HEK293 (cell line): ENCODE measurements around the gene CFAP97.

Experiments used
- CTCF ChIA-PET: fragments of 350-600 bp; formaldehyde crosslinking; extraction: SDS; loops from one replicate; lab custom pipeline; 2021; ENCODE audit warnings: antibody characterized with exemption; lab: Yijun Ruan, JAX
- POLR2A ChIA-PET: fragments of 300-600 bp; formaldehyde crosslinking; extraction: SDS; loops from one replicate; lab custom pipeline; 2020; ENCODE audit warnings: antibody characterized with exemption, inconsistent platforms; lab: Yijun Ruan, JAX
- H3K27ac ChIP-seq: fragments of 200-500 bp; sonication (Bioruptor generic); 2 replicates; pipeline ENCODE4 v1.5.1; 2014; ENCODE audit warnings: low read depth, low read length, control low read depth, inconsistent platforms; ENCODE audit errors: extremely low read depth
- H3K36me3 ChIP-seq, 2 experiments: fragments of 200-500 bp in 1 of 2; sonication (Bioruptor generic) in 1 of 2; 1 replicate in 1 of 2; 2 replicates in 1 of 2; pipeline ENCODE4 v1.5.1; 2014 to 2017; ENCODE audit warnings: inconsistent platforms in 2 of 2, low read length in 2 of 2; ENCODE audit not compliant: control insufficient read depth in 2 of 2, insufficient read depth in 1 of 2
- H3K4me1 ChIP-seq: fragments of 200-500 bp; sonication (Bioruptor generic); 2 replicates; pipeline ENCODE4 v1.5.1; 2014; ENCODE audit warnings: mild to moderate bottlenecking, low read length, inconsistent platforms; ENCODE audit not compliant: control insufficient read depth, insufficient read depth
- H3K4me3 ChIP-seq: 2 replicates; pipeline ENCODE4 v1.5.1; 2011; ENCODE audit warnings: low read depth, mild to moderate bottlenecking, control low read depth, low read length, moderate library complexity
- H3K9me3 ChIP-seq: fragments of 200-500 bp; sonication (Bioruptor generic); 2 replicates; pipeline ENCODE4 v1.5.1; 2014; ENCODE audit warnings: low read depth, low read length, inconsistent platforms; ENCODE audit not compliant: control insufficient read depth, insufficient read depth
- FEZF1 ChIP-seq: fragments of 450-650 bp; formaldehyde crosslinking; IDR thresholded peaks from 2 replicates; pipeline ENCODE4 v1.5.1; 2016; ENCODE audit warnings: missing biosample characterization, missing genetic modification characterization
- KLF10 ChIP-seq: fragments of 450-650 bp; IDR thresholded peaks from 2 replicates; pipeline ENCODE4 v1.5.1; 2018; ENCODE audit warnings: missing biosample characterization, mild to moderate bottlenecking, missing genetic modification characterization
- KLF9 ChIP-seq: fragments of 450-650 bp; formaldehyde crosslinking; IDR thresholded peaks from 2 replicates; pipeline ENCODE4 v1.5.1; 2016; ENCODE audit warnings: missing biosample characterization, missing genetic modification characterization, low read depth
- MEIS1 ChIP-seq: sonication (generic); formaldehyde crosslinking; IDR thresholded peaks from 2 replicates; pipeline ENCODE4 v1.8.1; 2022; ENCODE audit warnings: missing genetic modification reagents, mild to moderate bottlenecking, borderline replicate concordance
- TRIM28 ChIP-seq: IDR thresholded peaks from 2 replicates; pipeline ENCODE4 v1.6.1; 2011; ENCODE audit warnings: low read length, control low read depth, borderline replicate concordance
- ZBTB17 ChIP-seq: fragments of 450-650 bp; formaldehyde crosslinking; IDR thresholded peaks from 2 replicates; pipeline ENCODE4 v1.5.1; 2016; ENCODE audit warnings: missing biosample characterization, missing genetic modification characterization
- ZBTB48 ChIP-seq: fragments of 450-650 bp; formaldehyde crosslinking; IDR thresholded peaks from 2 replicates; pipeline ENCODE4 v1.5.1; 2016; ENCODE audit warnings: missing biosample characterization, missing genetic modification characterization
- ZBTB8A ChIP-seq: fragments of 450-650 bp; formaldehyde crosslinking; IDR thresholded peaks from 2 replicates; pipeline ENCODE4 v1.5.1; 2016; ENCODE audit warnings: missing biosample characterization, missing genetic modification characterization
- ZNF112 ChIP-seq: fragments of 450-650 bp; formaldehyde crosslinking; IDR thresholded peaks from 2 replicates; pipeline ENCODE4 v1.5.0; 2017; ENCODE audit warnings: missing biosample characterization, missing genetic modification characterization
- ZNF354C ChIP-seq: fragments of 450-650 bp; formaldehyde crosslinking; IDR thresholded peaks from 2 replicates; pipeline ENCODE4 v1.5.1; 2016; ENCODE audit warnings: missing biosample characterization, missing genetic modification characterization, low read depth, borderline replicate concordance
- ZNF394 ChIP-seq: fragments of 450-650 bp; formaldehyde crosslinking; IDR thresholded peaks from 2 replicates; pipeline ENCODE4 v1.5.1; 2016; ENCODE audit warnings: missing biosample characterization, missing genetic modification characterization, mild to moderate bottlenecking, moderate library complexity, borderline replicate concordance
- ZNF549 ChIP-seq: fragments of 450-650 bp; IDR thresholded peaks from 2 replicates; pipeline ENCODE4 v1.5.1; 2018; ENCODE audit warnings: missing biosample characterization, missing genetic modification characterization, mild to moderate bottlenecking, inconsistent platforms, moderate library complexity
- ZNF600 ChIP-seq: fragments of 450-650 bp; formaldehyde crosslinking; IDR thresholded peaks from 2 replicates; pipeline ENCODE4 v1.5.1; 2016; ENCODE audit warnings: missing biosample characterization, missing genetic modification characterization
- ZNF654 ChIP-seq: fragments of 450-650 bp; formaldehyde crosslinking; IDR thresholded peaks from 2 replicates; pipeline ENCODE4 v1.5.1; 2016; ENCODE audit warnings: low read depth, missing biosample characterization, missing genetic modification characterization
- ZNF660 ChIP-seq: fragments of 450-650 bp; IDR thresholded peaks from 2 replicates; pipeline ENCODE4 v1.5.1; 2018; ENCODE audit warnings: missing biosample characterization, mild to moderate bottlenecking, missing genetic modification characterization
- ZNF701 ChIP-seq: fragments of 450-650 bp; formaldehyde crosslinking; IDR thresholded peaks from 2 replicates; pipeline ENCODE4 v1.5.1; 2016; ENCODE audit warnings: missing biosample characterization, missing genetic modification characterization
- ZNF837 ChIP-seq: fragments of 450-650 bp; formaldehyde crosslinking; IDR thresholded peaks from 2 replicates; pipeline ENCODE4 v1.5.1; 2016; ENCODE audit warnings: missing biosample characterization, missing genetic modification characterization
- TF ChIP-seq, protein P1 (sequence below): fragments of 450-650 bp; formaldehyde crosslinking; IDR thresholded peaks from 2 replicates; pipeline ENCODE4 v1.5.1; 2016; ENCODE audit warnings: missing biosample characterization, missing genetic modification characterization, borderline replicate concordance
- TF ChIP-seq, protein P2 (sequence below): fragments of 450-650 bp; formaldehyde crosslinking; IDR thresholded peaks from 2 replicates; pipeline ENCODE4 v1.5.1; 2016; ENCODE audit warnings: missing biosample characterization, missing genetic modification characterization, borderline replicate concordance
- TF ChIP-seq, protein P3 (sequence below): fragments of 450-650 bp; formaldehyde crosslinking; IDR thresholded peaks from 2 replicates; pipeline ENCODE4 v1.5.1; 2016; ENCODE audit warnings: missing biosample characterization, missing genetic modification characterization

Gene CFAP97

DNA sequence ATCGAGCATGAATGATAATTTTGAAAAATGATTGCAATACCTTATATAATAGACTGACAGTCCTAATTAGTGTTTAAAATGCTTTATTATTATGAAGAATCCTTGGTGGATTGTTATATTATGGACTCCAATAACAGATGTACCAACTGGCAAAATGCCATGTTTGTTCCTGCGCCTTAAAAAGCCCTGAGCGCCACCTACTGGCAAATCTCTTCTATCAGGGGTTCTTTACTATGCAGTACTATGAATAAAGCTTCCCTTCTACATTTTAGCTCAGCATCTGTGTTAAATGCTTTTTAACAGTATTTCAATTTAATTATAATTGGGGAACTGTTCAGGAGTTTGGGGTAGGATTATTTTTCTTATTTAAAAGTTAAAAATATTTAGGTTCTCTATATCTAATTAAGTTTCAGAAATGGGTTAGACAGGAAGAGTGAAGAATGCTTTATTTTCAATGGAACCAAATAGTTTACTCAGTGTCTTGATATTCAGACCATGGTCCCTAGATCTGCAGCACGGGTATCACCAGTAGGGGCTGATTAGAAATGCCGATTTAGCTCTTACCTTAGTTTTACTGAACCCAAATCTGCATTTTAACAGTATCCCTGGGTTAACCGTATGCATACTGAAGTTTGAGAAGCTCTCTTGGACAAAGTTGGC, 20.0 kb downstream of the CFAP97 start:
- H3K4me3 ChIP-seq, result no peak overlapping the region
- POLR2A ChIA-PET, result interaction anchor here (0.5 to 0.6 kb wide), 2 partner anchors 41 to 50 kb away, joined by 3 to 4 read pairs; no protein-coding TSS in a partner anchor

DNA sequence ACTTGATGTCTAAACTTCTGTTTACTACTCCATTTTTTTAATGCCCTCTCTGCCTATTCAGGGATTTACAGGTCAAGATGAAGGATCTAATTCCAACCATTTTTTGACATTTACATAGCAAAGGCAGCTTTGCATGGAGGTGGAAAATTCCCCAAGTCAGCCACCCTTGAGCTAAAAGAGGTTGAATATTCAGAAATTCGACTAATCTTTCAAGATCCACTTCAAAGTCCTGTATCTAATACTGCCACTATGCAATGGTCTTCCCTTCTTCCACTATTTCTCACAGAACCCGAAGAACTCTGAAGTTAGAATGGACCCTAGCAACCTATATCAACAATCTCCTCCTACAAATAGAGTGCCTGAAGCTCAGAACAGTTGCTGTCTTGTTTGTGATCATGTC, 21.6 kb downstream of the CFAP97 start:
- ChIA-PET CTCF (interaction anchor here (0.7 to 1.9 kb wide), 5 partner anchors 19 to 168 kb away, joined by 3 to 8 read pairs (median 5); no protein-coding TSS in a partner anchor), POLR2A (interaction anchor here (0.6 kb wide), 1 partner anchor 19 kb away, joined by 9 read pairs; no protein-coding TSS in a partner anchor)
- Histone ChIP-seq H3K36me3 (no peaks in the 10 kb centered on the region; a peak in 1 of 3 replicates), H3K27ac (no peak overlapping the region), H3K4me3 (no peak overlapping the region), H3K9me3 (no peaks in the 10 kb centered on the region)
- TF ChIP-seq, protein P1, sequence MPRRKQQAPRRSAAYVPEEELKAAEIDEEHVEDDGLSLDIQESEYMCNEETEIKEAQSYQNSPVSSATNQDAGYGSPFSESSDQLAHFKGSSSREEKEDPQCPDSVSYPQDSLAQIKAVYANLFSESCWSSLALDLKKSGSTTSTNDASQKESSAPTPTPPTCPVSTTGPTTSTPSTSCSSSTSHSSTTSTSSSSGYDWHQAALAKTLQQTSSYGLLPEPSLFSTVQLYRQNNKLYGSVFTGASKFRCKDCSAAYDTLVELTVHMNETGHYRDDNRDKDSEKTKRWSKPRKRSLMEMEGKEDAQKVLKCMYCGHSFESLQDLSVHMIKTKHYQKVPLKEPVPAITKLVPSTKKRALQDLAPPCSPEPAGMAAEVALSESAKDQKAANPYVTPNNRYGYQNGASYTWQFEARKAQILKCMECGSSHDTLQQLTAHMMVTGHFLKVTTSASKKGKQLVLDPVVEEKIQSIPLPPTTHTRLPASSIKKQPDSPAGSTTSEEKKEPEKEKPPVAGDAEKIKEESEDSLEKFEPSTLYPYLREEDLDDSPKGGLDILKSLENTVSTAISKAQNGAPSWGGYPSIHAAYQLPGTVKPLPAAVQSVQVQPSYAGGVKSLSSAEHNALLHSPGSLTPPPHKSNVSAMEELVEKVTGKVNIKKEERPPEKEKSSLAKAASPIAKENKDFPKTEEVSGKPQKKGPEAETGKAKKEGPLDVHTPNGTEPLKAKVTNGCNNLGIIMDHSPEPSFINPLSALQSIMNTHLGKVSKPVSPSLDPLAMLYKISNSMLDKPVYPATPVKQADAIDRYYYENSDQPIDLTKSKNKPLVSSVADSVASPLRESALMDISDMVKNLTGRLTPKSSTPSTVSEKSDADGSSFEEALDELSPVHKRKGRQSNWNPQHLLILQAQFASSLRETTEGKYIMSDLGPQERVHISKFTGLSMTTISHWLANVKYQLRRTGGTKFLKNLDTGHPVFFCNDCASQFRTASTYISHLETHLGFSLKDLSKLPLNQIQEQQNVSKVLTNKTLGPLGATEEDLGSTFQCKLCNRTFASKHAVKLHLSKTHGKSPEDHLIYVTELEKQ, result no peak
- TF ChIP-seq ZNF394 (no peak), KLF10 (tag by site-specific recombination) (no peak), ZNF600 (tag by site-specific recombination) (no peak), TRIM28 (no peak), MEIS1 (CRISPR knock-in tag) (no peak)
- TF ChIP-seq, all 188 proteins: peak for 0
- no peaks in the 10 kb centered on the region for H3K4me1 ChIP-seq

More for the DNA sequence above, 20.0 kb downstream of the CFAP97 start:
- CTCF ChIA-PET, result interaction anchor here (0.5 to 2.7 kb wide), 21 partner anchors 10 to 1094 kb away, joined by 3 to 13 read pairs (median 4); no protein-coding TSS in a partner anchor
- TF ChIP-seq ZBTB8A (tag by site-specific recombination), result peak; percentile 35
- 0 out of 2 replicates have a peak, but pooled peaks have one; percentile 33 for TF ChIP-seq ZBTB17 (tag by site-specific recombination)
- no peak for TF ChIP-seq ZNF354C (tag by site-specific recombination)
- TF ChIP-seq, protein P2, sequence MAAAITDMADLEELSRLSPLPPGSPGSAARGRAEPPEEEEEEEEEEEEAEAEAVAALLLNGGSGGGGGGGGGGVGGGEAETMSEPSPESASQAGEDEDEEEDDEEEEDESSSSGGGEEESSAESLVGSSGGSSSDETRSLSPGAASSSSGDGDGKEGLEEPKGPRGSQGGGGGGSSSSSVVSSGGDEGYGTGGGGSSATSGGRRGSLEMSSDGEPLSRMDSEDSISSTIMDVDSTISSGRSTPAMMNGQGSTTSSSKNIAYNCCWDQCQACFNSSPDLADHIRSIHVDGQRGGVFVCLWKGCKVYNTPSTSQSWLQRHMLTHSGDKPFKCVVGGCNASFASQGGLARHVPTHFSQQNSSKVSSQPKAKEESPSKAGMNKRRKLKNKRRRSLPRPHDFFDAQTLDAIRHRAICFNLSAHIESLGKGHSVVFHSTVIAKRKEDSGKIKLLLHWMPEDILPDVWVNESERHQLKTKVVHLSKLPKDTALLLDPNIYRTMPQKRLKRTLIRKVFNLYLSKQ (tag by site-specific recombination), result no peak
- TF ChIP-seq ZNF701 (tag by site-specific recombination), result no peak
- 0 out of 2 replicates have a peak, but pooled peaks have one; percentile 59 for TF ChIP-seq ZNF660
- peak; percentile 25; the same call in 1 of the 2 replicates for TF ChIP-seq ZBTB48 (tag by site-specific recombination)
- peak; percentile 78; the same call in 1 of the 2 replicates for TF ChIP-seq ZNF549
- TF ChIP-seq ZNF654 (tag by site-specific recombination), result peak; percentile 79
- TF ChIP-seq KLF9 (tag by site-specific recombination), result no peak
- TF ChIP-seq ZNF112 (tag by site-specific recombination), result no peak
- no peak for TF ChIP-seq ZNF837
- TF ChIP-seq, protein P3, sequence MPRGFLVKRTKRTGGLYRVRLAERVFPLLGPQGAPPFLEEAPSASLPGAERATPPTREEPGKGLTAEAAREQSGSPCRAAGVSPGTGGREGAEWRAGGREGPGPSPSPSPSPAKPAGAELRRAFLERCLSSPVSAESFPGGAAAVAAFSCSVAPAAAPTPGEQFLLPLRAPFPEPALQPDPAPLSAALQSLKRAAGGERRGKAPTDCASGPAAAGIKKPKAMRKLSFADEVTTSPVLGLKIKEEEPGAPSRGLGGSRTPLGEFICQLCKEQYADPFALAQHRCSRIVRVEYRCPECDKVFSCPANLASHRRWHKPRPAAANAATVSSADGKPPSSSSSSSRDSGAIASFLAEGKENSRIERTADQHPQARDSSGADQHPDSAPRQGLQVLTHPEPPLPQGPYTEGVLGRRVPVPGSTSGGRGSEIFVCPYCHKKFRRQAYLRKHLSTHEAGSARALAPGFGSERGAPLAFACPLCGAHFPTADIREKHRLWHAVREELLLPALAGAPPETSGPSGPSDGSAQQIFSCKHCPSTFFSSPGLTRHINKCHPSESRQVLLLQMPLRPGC, result no peak
- TF ChIP-seq FEZF1 (tag by site-specific recombination), result no peak
- Histone ChIP-seq H3K27ac (no peak overlapping the region), H3K36me3 (peaks cover under 1% of the 10 kb centered on the region in 2 experiments; a peak in 2 of 3 replicates), H3K9me3 (no peaks in the 10 kb centered on the region), H3K4me1 (no peaks in the 10 kb centered on the region)
